Karpas-422 (cell line): ENCODE results near the gene CADPS. TPM values are rescaled to one million over a fixed set of nuclear protein-coding genes. Genes with fewer than 3 reads are reported as not detected.

Source experiments
- DNase-seq: peaks from one replicate; pipeline ENCODE4 v3.0.0-alpha.2; 2015
- H2AFZ ChIP-seq: fragments of 200-600 bp; sonication (generic); 2 replicates; pipeline ENCODE4 v1.6.1; 2014; ENCODE audit warnings: antibody characterized with exemption, low read length, mixed read lengths
- H3K27ac ChIP-seq: fragments of 200-600 bp; sonication (generic); 2 replicates; pipeline ENCODE4 v1.5.1; 2014; ENCODE audit warnings: mild to moderate bottlenecking, low read length, moderate library complexity
- H3K27me3 ChIP-seq: fragments of 200-600 bp; sonication (generic); 2 replicates; pipeline ENCODE4 v1.6.1; 2014; ENCODE audit warnings: low read length, mixed read lengths
- H3K36me3 ChIP-seq: fragments of 200-600 bp; sonication (generic); 2 replicates; pipeline ENCODE4 v1.6.1; 2014; ENCODE audit warnings: low read length, mixed read lengths; ENCODE audit not compliant: insufficient read depth
- H3K4me1 ChIP-seq: fragments of 200-600 bp; sonication (generic); 2 replicates; pipeline ENCODE4 v1.6.1; 2014; ENCODE audit warnings: mild to moderate bottlenecking, low read length, mixed read lengths
- H3K4me2 ChIP-seq: fragments of 200-600 bp; sonication (generic); 2 replicates; pipeline ENCODE4 v1.6.1; 2014; ENCODE audit warnings: low read length, low read depth, mild to moderate bottlenecking; ENCODE audit not compliant: poor library complexity, severe bottlenecking
- H3K4me3 ChIP-seq: fragments of 200-600 bp; sonication (generic); 2 replicates; pipeline ENCODE4 v1.5.1; 2014; ENCODE audit warnings: mild to moderate bottlenecking, antibody characterized with exemption, low read length, mixed read lengths
- H3K79me2 ChIP-seq: fragments of 200-600 bp; sonication (generic); 2 replicates; pipeline ENCODE4 v1.6.1; 2014; ENCODE audit warnings: mild to moderate bottlenecking, low read length, mixed read lengths
- H3K9ac ChIP-seq: fragments of 200-600 bp; sonication (generic); 2 replicates; pipeline ENCODE4 v1.6.0; 2014; ENCODE audit warnings: low read length
- H3K9me2 ChIP-seq: fragments of 200-600 bp; sonication (generic), shearing (Covaris generic); replicated peaks from 2 replicates; pipeline ENCODE4 v1.6.0; 2014; ENCODE audit warnings: mild to moderate bottlenecking, low read length, moderate library complexity; ENCODE audit not compliant: insufficient read depth
- H3K9me3 ChIP-seq: fragments of 300-700, 200-600 bp; sonication (generic); 2 replicates; pipeline ENCODE4 v1.6.1; 2014; ENCODE audit warnings: low read length, mixed read lengths
- H4K20me1 ChIP-seq: fragments of 200-600 bp; sonication (generic); 2 replicates; pipeline ENCODE4 v1.6.1; 2014; ENCODE audit warnings: mild to moderate bottlenecking, antibody characterized with exemption, low read length, low read depth; ENCODE audit not compliant: insufficient read depth
- total RNA-seq: library from RNA; depleted of rRNA; stranded (reverse); fragments of >200 nt; shearing (Covaris generic); gene quantifications from 2 replicates; pipeline ENCODE4 v1.2.3, GENCODE V29; 2014; ENCODE audit warnings: low replicate concordance

The CADPS gene
- total RNA-seq, 1 experiment from 2014 or later: 1.9 TPM

GRCh38 chr3:62647711-62648110 lies 227.5 kb downstream of the CADPS start:
- no peaks in the 10 kb centered on the region for H3K36me3 ChIP-seq
- H3K27me3 ChIP-seq: no peaks in the 10 kb centered on the region
- H3K79me2 ChIP-seq: no peaks in the 10 kb centered on the region
- H4K20me1 ChIP-seq: no peaks in the 10 kb centered on the region
- no peak overlapping the region for H3K4me2 ChIP-seq
- peaks cover 8% of the 10 kb centered on the region for H3K4me1 ChIP-seq
- H3K27ac ChIP-seq: no peak overlapping the region
- H3K9ac ChIP-seq: no peak overlapping the region
- H2AFZ ChIP-seq: no peak overlapping the region
- no peaks in the 10 kb centered on the region for H3K9me2 ChIP-seq
- DNase-seq: no peak
- no peak overlapping the region for H3K4me3 ChIP-seq
- H3K9me3 ChIP-seq: no peaks in the 10 kb centered on the region

- Histone ChIP-seq H2AFZ (no peak overlapping the region), H3K9me2 (no peaks in the 10 kb centered on the region), H3K79me2 (no peaks in the 10 kb centered on the region), H3K4me2 (no peak overlapping the region), H3K27ac (no peak overlapping the region), H3K27me3 (no peaks in the 10 kb centered on the region), H3K9me3 (no peaks in the 10 kb centered on the region), H3K4me3 (no peak overlapping the region), H3K4me1 (peaks cover 8% of the 10 kb centered on the region), H4K20me1 (no peaks in the 10 kb centered on the region), H3K36me3 (no peaks in the 10 kb centered on the region), H3K9ac (no peak overlapping the region)
- no peak for DNase-seq
Measured at GRCh38 chr3:62644493-62644892, 230.7 kb downstream of the CADPS start.

GRCh38 chr3:62638316-62638715 lies 236.9 kb downstream of the CADPS start:
- Histone ChIP-seq H4K20me1 (no peaks in the 10 kb centered on the region), H3K36me3 (no peaks in the 10 kb centered on the region), H3K4me3 (no peak overlapping the region), H2AFZ (no peak overlapping the region), H3K4me2 (no peak overlapping the region), H3K4me1 (peaks cover 10% of the 10 kb centered on the region), H3K27ac (no peak overlapping the region), H3K79me2 (no peaks in the 10 kb centered on the region), H3K9me3 (no peaks in the 10 kb centered on the region), H3K27me3 (no peaks in the 10 kb centered on the region), H3K9me2 (no peaks in the 10 kb centered on the region), H3K9ac (no peak overlapping the region)
- DNase-seq: no peak

- no peaks in the 10 kb centered on the region for H4K20me1 ChIP-seq
- H3K9ac ChIP-seq: no peak overlapping the region
- H3K79me2 ChIP-seq: no peaks in the 10 kb centered on the region
- no peaks in the 10 kb centered on the region for H3K9me2 ChIP-seq
- DNase-seq: no peak
- H2AFZ ChIP-seq: no peak overlapping the region
- H3K9me3 ChIP-seq: no peaks in the 10 kb centered on the region
- H3K4me3 ChIP-seq: no peak overlapping the region
- no peaks in the 10 kb centered on the region for H3K27me3 ChIP-seq
- no peak overlapping the region for H3K27ac ChIP-seq
- no peaks in the 10 kb centered on the region for H3K36me3 ChIP-seq
- H3K4me1 ChIP-seq: peaks cover 30% of the 10 kb centered on the region
- no peak overlapping the region for H3K4me2 ChIP-seq
Measured at GRCh38 chr3:62636235-62636826, 238.9 kb downstream of the CADPS start.

- no peak for DNase-seq
- no peaks in the 10 kb centered on the region for H3K9me3 ChIP-seq
- H2AFZ ChIP-seq: no peak overlapping the region
- H3K4me1 ChIP-seq: peaks cover 61% of the 10 kb centered on the region
- H3K79me2 ChIP-seq: no peaks in the 10 kb centered on the region
- no peaks in the 10 kb centered on the region for H4K20me1 ChIP-seq
- H3K27me3 ChIP-seq: no peaks in the 10 kb centered on the region
- H3K4me3 ChIP-seq: no peak overlapping the region
- H3K27ac ChIP-seq: no peak overlapping the region
- H3K36me3 ChIP-seq: no peaks in the 10 kb centered on the region
- H3K9ac ChIP-seq: no peak overlapping the region
- peak overlapping the region; percentile 0 for H3K4me2 ChIP-seq
- no peaks in the 10 kb centered on the region for H3K9me2 ChIP-seq
Measured at GRCh38 chr3:62632510-62633294, 242.5 kb downstream of the CADPS start.

GRCh38 chr3:62631488-62631887 lies 243.7 kb downstream of the CADPS start:
- no peaks in the 10 kb centered on the region for H3K9me2 ChIP-seq
- H3K27ac ChIP-seq: no peak overlapping the region
- H3K4me1 ChIP-seq: peaks cover 70% of the 10 kb centered on the region
- no peaks in the 10 kb centered on the region for H4K20me1 ChIP-seq
- no peak for DNase-seq
- H3K4me3 ChIP-seq: no peak overlapping the region
- peak overlapping the region; percentile 59 for H3K4me2 ChIP-seq
- no peak overlapping the region for H2AFZ ChIP-seq
- no peaks in the 10 kb centered on the region for H3K9me3 ChIP-seq
- H3K9ac ChIP-seq: no peak overlapping the region
- no peaks in the 10 kb centered on the region for H3K27me3 ChIP-seq
- H3K36me3 ChIP-seq: no peaks in the 10 kb centered on the region
- H3K79me2 ChIP-seq: no peaks in the 10 kb centered on the region

- H3K9me2 ChIP-seq: no peaks in the 10 kb centered on the region
- peak; percentile 60 for DNase-seq
- no peaks in the 10 kb centered on the region for H4K20me1 ChIP-seq
- no peak overlapping the region for H2AFZ ChIP-seq
- no peaks in the 10 kb centered on the region for H3K79me2 ChIP-seq
- H3K4me1 ChIP-seq: peaks cover 70% of the 10 kb centered on the region
- H3K27me3 ChIP-seq: no peaks in the 10 kb centered on the region
- peak overlapping the region; percentile 19; the same call in 1 of the 2 replicates for H3K27ac ChIP-seq
- H3K9me3 ChIP-seq: no peaks in the 10 kb centered on the region
- no peaks in the 10 kb centered on the region for H3K36me3 ChIP-seq
- no peak overlapping the region for H3K4me3 ChIP-seq
- peak overlapping the region; percentile 59 for H3K4me2 ChIP-seq
- no peak overlapping the region for H3K9ac ChIP-seq
Measured at GRCh38 chr3:62630664-62631063, 244.6 kb downstream of the CADPS start.

- Histone ChIP-seq H3K9ac (no peak overlapping the region), H4K20me1 (no peaks in the 10 kb centered on the region), H3K4me1 (peaks cover 35% of the 10 kb centered on the region), H3K4me3 (no peak overlapping the region), H3K9me2 (no peaks in the 10 kb centered on the region), H3K79me2 (no peaks in the 10 kb centered on the region), H3K27me3 (no peaks in the 10 kb centered on the region), H3K27ac (no peak overlapping the region), H3K4me2 (no peak overlapping the region), H3K36me3 (no peaks in the 10 kb centered on the region), H2AFZ (no peak overlapping the region), H3K9me3 (no peaks in the 10 kb centered on the region)
- no peak for DNase-seq
Measured at GRCh38 chr3:62625268-62625667, 249.9 kb downstream of the CADPS start.
